ENCODE results near the gene ADAMTS12.
"Not testable (repeated sequence)": the region's sequence is repeated elsewhere in the genome, so short reads cannot be mapped to it uniquely, and the experiment has no call there.

Gene ADAMTS12

GRCh38 chr5:33891788-33892619 lies at the start of gene ADAMTS12:
Gene ADAMTS12 (minus strand): TSS chr5:33891990. CDS start chr5:33891856, 134 bp downstream.
- DNase-seq, result no peak

DNA sequence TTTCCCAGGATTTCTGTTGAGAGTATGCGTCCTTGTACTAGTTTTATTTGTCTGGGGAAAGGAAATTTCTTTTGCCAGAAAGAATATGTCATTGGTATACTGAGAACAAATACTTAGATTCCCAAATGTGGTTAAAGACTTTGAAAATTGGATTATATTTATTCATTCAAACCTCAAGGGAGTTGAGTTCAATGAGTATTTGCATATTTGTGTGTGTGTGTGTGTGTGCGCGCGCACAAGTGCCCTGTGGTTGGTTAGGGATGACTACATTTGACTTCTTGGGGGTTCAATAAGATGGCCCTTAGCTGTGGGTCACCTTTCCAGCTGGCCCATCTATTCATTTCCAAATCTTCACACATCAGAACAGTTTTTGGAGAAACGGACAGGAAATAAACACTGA lies 49.3 kb upstream of the ADAMTS12 start:
- peak; percentile 80 for DNase-seq

DNA sequence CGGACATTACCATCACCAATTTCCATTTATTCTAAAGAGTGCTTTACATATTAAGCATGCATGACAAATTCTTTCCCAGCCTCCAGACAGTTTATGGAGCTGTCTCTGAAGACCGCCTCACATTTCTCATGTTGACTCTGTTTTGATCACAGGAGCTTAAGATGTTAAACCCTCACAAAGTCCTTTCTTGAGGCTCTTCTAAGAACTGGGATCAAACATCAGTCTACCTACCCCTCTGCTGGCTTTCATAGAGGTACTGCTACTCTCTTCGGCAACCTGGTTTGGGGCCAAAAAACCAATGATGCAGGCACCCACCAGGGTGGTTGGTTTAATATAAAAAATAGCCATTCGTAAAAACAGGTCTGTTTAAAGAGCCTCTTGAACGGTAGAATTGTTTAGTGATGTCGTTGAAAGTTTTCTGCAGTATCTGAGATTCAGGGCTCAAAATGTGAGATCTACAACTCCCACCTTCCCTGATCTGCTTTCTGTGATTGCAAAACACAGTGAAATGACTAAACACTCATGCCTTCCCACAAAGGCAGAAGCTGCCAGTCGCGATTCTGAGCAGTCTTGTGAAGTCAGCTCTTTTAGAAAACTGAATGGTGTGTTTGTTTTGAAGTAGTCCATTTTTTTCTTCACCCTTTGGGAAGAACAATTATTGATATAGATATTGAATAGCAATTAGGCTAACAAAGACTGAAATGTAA lies 47.9 kb upstream of the ADAMTS12 start:
- no peak for DNase-seq

- no peak for DNase-seq
Measured at GRCh38 chr5:33938881-33939280, 47.1 kb upstream of the ADAMTS12 start.

GRCh38 chr5:33938507-33938796 lies 46.7 kb upstream of the ADAMTS12 start:
- DNase-seq, result no peak

GRCh38 chr5:33937707-33938506 lies 46.1 kb upstream of the ADAMTS12 start:
- DNase-seq, result no peak

GRCh38 chr5:33937017-33937706 lies 45.4 kb upstream of the ADAMTS12 start:
- no peak for DNase-seq

DNA sequence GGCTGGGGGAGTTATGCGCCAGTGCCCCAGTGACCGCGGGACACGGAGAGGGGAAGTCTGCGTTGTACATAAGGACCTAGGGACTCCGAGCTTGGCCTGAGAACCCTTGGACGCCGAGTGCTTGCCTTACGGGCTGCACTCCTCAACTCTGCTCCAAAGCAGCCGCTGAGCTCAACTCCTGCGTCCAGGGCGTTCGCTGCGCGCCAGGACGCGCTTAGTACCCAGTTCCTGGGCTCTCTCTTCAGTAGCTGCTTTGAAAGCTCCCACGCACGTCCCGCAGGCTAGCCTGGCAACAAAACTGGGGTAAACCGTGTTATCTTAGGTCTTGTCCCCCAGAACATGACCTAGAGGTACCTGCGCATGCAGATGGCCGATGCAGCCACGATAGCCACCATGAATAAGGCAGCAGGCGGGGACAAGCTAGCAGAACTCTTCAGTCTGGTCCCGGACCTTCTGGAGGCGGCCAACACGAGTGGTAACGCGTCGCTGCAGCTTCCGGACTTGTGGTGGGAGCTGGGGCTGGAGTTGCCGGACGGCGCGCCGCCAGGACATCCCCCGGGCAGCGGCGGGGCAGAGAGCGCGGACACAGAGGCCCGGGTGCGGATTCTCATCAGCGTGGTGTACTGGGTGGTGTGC lies 44.7 kb upstream of the ADAMTS12 start, which contains the start of gene RXFP3:
Gene RXFP3 (plus strand): TSS at position 6 of the 636 bp plus-strand sequence. CDS start 355 bp downstream, at position 361.
- DNase-seq, result no peak

DNA sequence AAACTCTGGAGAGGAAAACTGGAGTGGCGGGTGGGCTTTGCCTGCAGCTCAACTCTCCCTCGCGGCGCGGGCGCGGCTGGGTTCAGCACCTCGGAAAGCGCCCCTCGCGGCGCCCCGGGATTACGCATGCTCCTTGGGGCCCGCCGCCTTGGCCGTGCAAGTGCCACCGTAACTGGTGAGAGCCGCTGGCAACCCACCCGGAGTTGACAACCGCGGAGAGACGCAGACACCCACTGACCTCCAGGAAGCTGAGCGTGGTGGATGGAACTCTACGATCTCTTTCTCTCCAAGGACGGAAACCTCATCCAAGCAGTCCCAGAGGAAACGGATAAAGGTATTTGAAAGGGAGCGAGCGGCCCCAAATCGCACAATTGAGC lies 44.2 kb upstream of the ADAMTS12 start:
- DNase-seq, result peak; percentile 12

- no peak for DNase-seq
Measured at GRCh38 chr5:33934176-33934575, 42.4 kb upstream of the ADAMTS12 start.

GRCh38 chr5:33933723-33934169 lies 42.0 kb upstream of the ADAMTS12 start:
- no peak for DNase-seq

DNA sequence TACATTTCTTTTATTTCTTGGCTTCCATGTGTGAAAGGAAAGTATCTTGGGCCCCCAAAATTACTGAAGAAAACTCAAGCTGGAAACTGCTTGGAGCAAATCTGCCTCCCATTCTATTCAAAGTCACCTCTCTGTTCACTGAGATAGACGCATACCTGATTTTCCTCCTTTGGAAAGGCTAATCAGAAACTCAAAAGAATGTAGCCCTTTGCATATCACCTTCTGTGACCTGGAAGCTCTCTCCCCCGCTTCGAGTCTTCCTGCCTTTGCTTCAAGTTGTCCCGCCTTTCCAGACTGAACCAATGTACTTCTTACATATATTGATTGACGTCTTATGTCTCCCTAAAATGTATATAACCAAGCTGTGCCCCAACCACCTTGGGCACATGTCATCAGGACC lies 39.3 kb upstream of the ADAMTS12 start:
- no peak for DNase-seq

DNA sequence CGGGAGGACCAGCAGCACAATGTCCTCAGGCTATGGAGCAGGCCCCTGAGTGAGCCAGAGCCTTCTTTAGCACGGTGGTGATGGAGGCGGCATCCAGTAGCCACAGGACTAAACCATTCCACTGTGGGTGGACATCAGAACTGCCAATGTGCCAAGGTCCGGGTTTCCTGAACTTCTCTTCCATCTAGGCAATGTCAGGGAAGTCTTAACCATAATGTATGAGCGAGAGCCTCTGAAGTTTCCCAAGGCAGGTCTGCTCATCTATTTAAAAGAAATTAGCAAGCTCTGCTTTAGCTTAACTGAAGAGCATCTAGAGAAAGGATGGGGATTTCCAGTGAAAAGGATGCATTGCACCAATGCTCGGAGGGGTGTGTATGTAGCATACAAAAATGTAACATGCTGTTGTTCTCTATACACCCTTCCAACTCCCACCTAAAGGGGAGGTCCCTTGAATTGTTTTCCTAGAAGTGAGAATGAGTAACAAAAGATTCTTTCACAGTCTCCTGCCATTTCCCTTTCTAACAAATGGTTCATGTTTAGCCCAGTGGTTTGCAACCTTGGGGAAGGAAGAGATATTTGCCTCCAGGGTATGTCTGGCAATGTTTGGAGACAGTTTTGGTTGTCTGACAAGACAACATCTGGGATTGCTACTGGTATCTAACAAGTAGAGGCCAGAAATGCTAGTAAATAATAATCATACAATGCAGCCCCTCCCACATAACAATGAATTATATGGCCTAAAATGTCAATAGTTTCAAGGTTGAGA lies 38.3 kb upstream of the ADAMTS12 start:
- DNase-seq, result no peak

GRCh38 chr5:33928283-33928682 lies 36.5 kb upstream of the ADAMTS12 start:
- DNase-seq, result no peak

GRCh38 chr5:33927685-33928084 lies 35.9 kb upstream of the ADAMTS12 start:
- DNase-seq, result no peak

DNA sequence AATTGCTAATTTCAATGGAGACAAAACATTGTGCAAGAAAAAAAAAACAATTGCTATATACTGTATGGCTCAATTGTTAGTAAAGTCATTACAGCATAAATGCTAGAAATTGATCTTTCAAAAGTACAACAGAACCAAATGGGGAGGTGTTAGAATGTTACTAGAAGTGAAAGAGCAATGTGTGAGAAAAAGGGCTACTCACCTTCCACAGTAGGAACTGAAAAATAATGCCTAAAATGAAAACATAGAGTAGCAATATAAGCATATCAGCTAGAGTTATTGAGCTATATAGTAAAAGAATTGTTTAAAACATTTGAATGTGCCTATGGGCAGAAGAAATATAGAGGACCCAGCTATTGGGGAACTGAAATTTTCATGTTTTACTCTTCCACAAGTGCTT lies 33.5 kb upstream of the ADAMTS12 start:
- no peak for DNase-seq

DNA sequence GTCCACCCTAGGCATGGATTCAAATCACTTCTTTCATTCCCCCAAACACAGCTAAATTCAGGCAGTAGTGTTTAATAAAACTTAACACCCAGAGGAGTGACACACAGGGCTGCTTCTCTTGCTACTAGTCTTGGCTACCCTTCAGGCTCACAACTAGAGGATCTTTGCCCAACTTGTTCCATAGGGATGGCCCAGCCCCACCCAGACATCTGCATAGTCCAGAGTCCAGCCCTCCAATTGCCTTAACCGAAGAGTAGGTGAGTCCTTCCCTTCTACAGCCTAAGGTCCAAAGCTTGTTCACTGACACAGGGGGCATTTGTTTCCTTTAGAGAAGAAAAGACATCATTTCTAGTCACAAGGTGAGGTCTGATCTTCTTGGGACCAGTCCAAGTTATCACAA lies 29.2 kb upstream of the ADAMTS12 start:
- DNase-seq, result no peak

DNA sequence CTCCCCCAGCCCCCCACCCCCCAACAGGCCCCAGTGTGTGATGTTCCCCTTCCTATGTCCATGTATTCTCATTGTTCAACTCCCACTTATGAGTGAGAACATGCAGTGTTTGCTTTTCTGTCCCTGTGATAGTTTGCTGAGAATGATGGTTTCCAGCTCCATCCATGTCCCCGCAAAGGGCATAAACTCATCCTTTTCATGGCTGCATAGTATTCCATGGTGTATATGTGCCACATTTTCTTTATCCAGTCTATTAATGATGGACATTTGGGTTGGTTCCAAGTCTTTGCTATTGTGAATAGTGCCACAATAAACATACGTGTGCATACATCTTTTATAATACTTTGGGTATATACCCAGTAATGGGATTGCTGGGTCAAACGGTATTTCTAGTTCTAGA lies 23.1 kb upstream of the ADAMTS12 start:
- DNase-seq, result not testable (repeated sequence)

DNA sequence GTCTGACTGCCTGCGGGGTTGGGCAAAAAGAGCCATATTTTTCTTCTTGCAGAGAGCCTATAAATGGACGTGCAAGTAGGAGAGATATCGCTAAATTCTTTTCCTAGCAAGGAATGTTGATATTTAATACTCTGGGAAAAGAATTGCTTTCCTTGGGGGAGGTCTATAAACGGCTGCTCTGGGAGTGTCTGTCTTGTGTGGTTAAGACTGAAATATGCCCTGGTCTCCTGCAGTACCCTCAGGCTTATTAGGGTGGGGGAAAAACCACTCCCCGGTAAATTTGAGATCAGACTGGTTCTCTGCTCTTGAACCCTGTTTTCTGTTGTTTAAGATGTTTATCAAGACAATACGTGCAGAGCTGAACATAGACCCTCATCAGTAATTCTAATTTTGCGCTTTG lies 14.5 kb upstream of the ADAMTS12 start:
- not testable (repeated sequence) for DNase-seq

DNA sequence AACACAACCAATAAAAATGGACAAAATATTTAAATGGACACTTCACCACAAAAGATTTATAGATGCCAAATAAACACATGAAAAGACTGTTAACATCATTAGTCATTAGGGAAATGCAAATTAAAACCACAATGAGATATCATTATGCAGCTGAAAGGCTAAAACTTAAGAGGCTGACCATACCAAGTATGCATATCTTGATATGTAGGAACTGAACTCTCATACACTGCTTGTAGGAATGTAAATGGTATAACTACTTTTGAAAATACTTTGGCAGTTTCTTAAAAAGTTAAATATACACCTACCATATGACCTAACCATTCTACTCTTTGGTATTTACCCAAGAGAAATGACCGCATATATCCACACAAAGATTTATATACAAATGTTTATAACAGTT lies 13.6 kb upstream of the ADAMTS12 start:
- no peak for DNase-seq

DNA sequence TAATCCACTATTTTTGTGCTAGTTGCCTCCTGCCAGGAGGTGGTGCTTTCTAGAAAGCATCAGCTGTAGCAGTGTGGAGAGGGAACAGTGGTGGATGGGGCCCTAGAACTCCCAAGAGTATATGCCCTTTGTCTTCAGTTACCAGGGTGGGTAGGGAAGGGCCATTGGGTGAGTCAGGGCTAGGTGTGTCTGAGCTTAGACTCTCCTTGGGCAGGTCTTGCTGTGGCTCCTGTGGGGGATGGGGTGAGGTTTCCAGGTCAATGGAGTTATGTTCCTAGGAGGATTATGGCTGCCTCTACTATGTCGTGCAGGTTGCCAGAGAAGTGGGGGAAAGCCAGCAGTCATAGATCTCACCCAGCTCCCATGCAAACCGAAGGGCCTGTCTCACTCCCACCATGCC lies 11.3 kb upstream of the ADAMTS12 start:
- DNase-seq, result no peak

GRCh38 chr5:33901156-33901555 lies 9.4 kb upstream of the ADAMTS12 start:
- DNase-seq, result no peak

All from NCI-H187 treated with DMSO at 0.1 percent for 48 hours (cell line).